Rectal smooth muscle tissue (tissue), 1 donor: ENCODE results near the gene PLIN5.
"Not testable (repeated sequence)": the region's sequence is repeated elsewhere in the genome, so short reads cannot be mapped to it uniquely, and the experiment has no call there.

Experiments
- H3K27ac ChIP-seq: one replicate; pipeline ENCODE4 v1.7.0; 2013; ENCODE audit warnings: low read depth, low read length, inconsistent platforms
- H3K27me3 ChIP-seq: one replicate; pipeline ENCODE4 v1.7.0; 2013; ENCODE audit warnings: low read length; ENCODE audit not compliant: control insufficient read depth, insufficient read depth
- H3K36me3 ChIP-seq: one replicate; pipeline ENCODE4 v1.7.0; 2013; ENCODE audit warnings: low read length; ENCODE audit not compliant: control insufficient read depth, insufficient read depth
- H3K4me1 ChIP-seq: one replicate; pipeline ENCODE4 v1.7.0; 2013; ENCODE audit warnings: low read length; ENCODE audit not compliant: control insufficient read depth, insufficient read depth
- H3K4me3 ChIP-seq: one replicate; pipeline ENCODE4 v1.7.0; 2013; ENCODE audit warnings: low read length
- H3K9ac ChIP-seq: one replicate; pipeline ENCODE4 v1.7.0; 2013; ENCODE audit warnings: low read length

Gene PLIN5

GRCh38 chr19:4576016-4576933, 41.3 kb upstream of the PLIN5 start:
- Histone ChIP-seq H3K27me3 (peaks cover 22% of the 10 kb centered on the region), H3K4me1 (no peaks in the 10 kb centered on the region), H3K27ac (peak overlapping the region; percentile 23), H3K4me3 (no peak overlapping the region), H3K9ac (no peak overlapping the region), H3K36me3 (no peaks in the 10 kb centered on the region)

GRCh38 chr19:4575267-4576015, 40.4 kb upstream of the PLIN5 start:
- H3K27me3 ChIP-seq, result peaks cover 22% of the 10 kb centered on the region
- peak overlapping the region; percentile 23 for H3K27ac ChIP-seq
- no peaks in the 10 kb centered on the region for H3K4me1 ChIP-seq
- H3K4me3 ChIP-seq, result no peak overlapping the region
- H3K9ac ChIP-seq, result no peak overlapping the region
- H3K36me3 ChIP-seq, result no peaks in the 10 kb centered on the region

GRCh38 chr19:4573682-4574081, 38.7 kb upstream of the PLIN5 start:
- H3K9ac ChIP-seq, result no peak overlapping the region
- no peak overlapping the region for H3K27ac ChIP-seq
- H3K4me1 ChIP-seq, result no peaks in the 10 kb centered on the region
- no peaks in the 10 kb centered on the region for H3K36me3 ChIP-seq
- H3K27me3 ChIP-seq, result peaks cover 10% of the 10 kb centered on the region
- H3K4me3 ChIP-seq, result no peak overlapping the region

- Histone ChIP-seq H3K4me3 (no peak overlapping the region), H3K36me3 (no peaks in the 10 kb centered on the region), H3K9ac (no peak overlapping the region), H3K27me3 (peaks cover 5% of the 10 kb centered on the region), H3K27ac (no peak overlapping the region), H3K4me1 (no peaks in the 10 kb centered on the region)
Measured at GRCh38 chr19:4571305-4571917, 36.4 kb upstream of the PLIN5 start.

GRCh38 chr19:4570916-4571304, 35.9 kb upstream of the PLIN5 start:
- H3K4me1 ChIP-seq, result no peaks in the 10 kb centered on the region
- H3K27ac ChIP-seq, result no peak overlapping the region
- H3K4me3 ChIP-seq, result no peak overlapping the region
- no peak overlapping the region for H3K9ac ChIP-seq
- no peaks in the 10 kb centered on the region for H3K36me3 ChIP-seq
- peaks cover 5% of the 10 kb centered on the region for H3K27me3 ChIP-seq

GRCh38 chr19:4570402-4570801, 35.4 kb upstream of the PLIN5 start:
- no peaks in the 10 kb centered on the region for H3K36me3 ChIP-seq
- no peak overlapping the region for H3K9ac ChIP-seq
- no peaks in the 10 kb centered on the region for H3K4me1 ChIP-seq
- no peak overlapping the region for H3K4me3 ChIP-seq
- H3K27ac ChIP-seq, result no peak overlapping the region
- peaks cover under 1% of the 10 kb centered on the region for H3K27me3 ChIP-seq

GRCh38 chr19:4568886-4569285, 33.9 kb upstream of the PLIN5 start:
- Histone ChIP-seq H3K9ac (no peak overlapping the region), H3K27ac (no peak overlapping the region), H3K4me1 (no peaks in the 10 kb centered on the region), H3K27me3 (no peaks in the 10 kb centered on the region), H3K36me3 (no peaks in the 10 kb centered on the region), H3K4me3 (no peak overlapping the region)

GRCh38 chr19:4567584-4568071, 32.6 kb upstream of the PLIN5 start:
- Histone ChIP-seq H3K4me3 (no peak overlapping the region), H3K27ac (no peak overlapping the region), H3K27me3 (no peaks in the 10 kb centered on the region), H3K36me3 (no peaks in the 10 kb centered on the region), H3K9ac (no peak overlapping the region), H3K4me1 (no peaks in the 10 kb centered on the region)

- Histone ChIP-seq H3K4me3 (no peak overlapping the region), H3K9ac (no peak overlapping the region), H3K27ac (no peak overlapping the region), H3K27me3 (no peaks in the 10 kb centered on the region), H3K36me3 (no peaks in the 10 kb centered on the region), H3K4me1 (no peaks in the 10 kb centered on the region)
Measured at GRCh38 chr19:4566402-4567051, 31.5 kb upstream of the PLIN5 start.

- H3K4me1 ChIP-seq, H3K9ac ChIP-seq, H3K27me3 ChIP-seq, H3K27ac ChIP-seq, H3K36me3 ChIP-seq, H3K4me3 ChIP-seq: not testable (repeated sequence)
Measured at GRCh38 chr19:4563562-4563961, 28.5 kb upstream of the PLIN5 start.

GRCh38 chr19:4562085-4562484, 27.1 kb upstream of the PLIN5 start:
- H3K36me3 ChIP-seq, H3K9ac ChIP-seq, H3K27me3 ChIP-seq, H3K4me3 ChIP-seq, H3K4me1 ChIP-seq, H3K27ac ChIP-seq: not testable (repeated sequence)

- H3K4me1 ChIP-seq, result no peaks in the 10 kb centered on the region
- no peak within 1 kb of the TSS for H3K9ac ChIP-seq
- H3K36me3 ChIP-seq, result no peaks in the 10 kb centered on the region
- no peak within 1 kb of the TSS for H3K4me3 ChIP-seq
- peaks cover 3% of the 10 kb centered on the region for H3K27me3 ChIP-seq
- no peak within 1 kb of the TSS for H3K27ac ChIP-seq
Measured at GRCh38 chr19:4559569-4559968, 24.5 kb upstream of the PLIN5 start, which contains the start of gene SEMA6B. Gene SEMA6B, minus strand, starts transcription at chr19:4559684. Its CDS starts 1,227 bp downstream, at chr19:4558457.
